K562 (cell line): ENCODE results near the gene ZNF273. TPM values are rescaled to one million over a fixed set of nuclear protein-coding genes. Genes with fewer than 3 reads are reported as not detected.

Experiments
- ATAC-seq: fragments of 200-7000 bp; cut with Tn5 transposase; 3 replicates; pipeline ENCODE4 v1.9.1; 2020; ENCODE audit warnings: moderate library complexity
- BruUV-seq: library from RNA; stranded (reverse); fragments of 400-500 nt; replicated peaks from 2 replicates; lab custom pipeline; 2021; lab: Mats Ljungman, UMichigan
- CTCF ChIA-PET: fragments of 300-600 bp; formaldehyde crosslinking; extraction: SDS; loops from one replicate; lab custom pipeline; 2021; ENCODE audit warnings: low intra/inter-chr PET ratio; lab: Yijun Ruan, JAX
- POLR2A ChIA-PET: fragments of 300-600, 350-650 bp; sonication (Branson Sonifier 250); formaldehyde crosslinking; extraction: SDS; loops from one replicate; lab custom pipeline; 2021; ENCODE audit warnings: antibody characterized with exemption, inconsistent platforms; lab: Yijun Ruan, JAX
- DNase-seq, 4 experiments: peaks; one replicate each; pipeline versions ENCODE4 v3.0.0 to v3.0.0-alpha.2; 2011 to 2018; ENCODE audit warnings: low spot score in 3 of 4, mixed read lengths in 3 of 4; ENCODE audit errors: extremely low read depth in 1 of 4
- FAIRE-seq: peaks from 2 replicates; lab custom pipeline; 2011; peaks lifted over from hg19 to GRCh38; lab: Jason Lieb, UNC
- H2AFZ ChIP-seq: 2 replicates; pipeline ENCODE4 v1.6.0; 2011; ENCODE audit warnings: low read depth, low read length, control low read depth, inconsistent platforms
- H3K27ac ChIP-seq: fragments of 200-600 bp; 3 replicates; pipeline ENCODE4 v1.8.0; 2011; ENCODE audit warnings: low read depth, mild to moderate bottlenecking, control low read depth, inconsistent platforms, low read length, moderate library complexity, mixed read lengths; ENCODE audit errors: extremely low read depth
- H3K27me3 ChIP-seq, 2 experiments: fragments of 300-600 bp in 1 of 2; 2 replicates in 1 of 2; 3 replicates in 1 of 2; pipeline versions ENCODE4 v1.6.0 to v1.8.0; 2011; ENCODE audit warnings: inconsistent platforms in 2 of 2, low read length in 2 of 2, mild to moderate bottlenecking in 1 of 2, mixed read lengths in 1 of 2, moderate library complexity in 1 of 2; ENCODE audit not compliant: control insufficient read depth in 2 of 2, insufficient read depth in 2 of 2
- H3K36me3 ChIP-seq: fragments of 300-600 bp; 3 replicates; pipeline ENCODE4 v1.8.0; 2011; ENCODE audit warnings: mild to moderate bottlenecking, low read length, inconsistent platforms; ENCODE audit not compliant: control insufficient read depth, insufficient read depth
- H3K4me1 ChIP-seq, 2 experiments: fragments of 200-600 bp in 1 of 2; replicated peaks in 1 of 2; 2 replicates in 1 of 2; 3 replicates in 1 of 2; pipeline versions ENCODE4 v1.5.1 to v1.8.0; 2011; ENCODE audit warnings: inconsistent platforms in 2 of 2, low read length in 2 of 2, mild to moderate bottlenecking in 1 of 2, mixed read lengths in 1 of 2, moderate library complexity in 1 of 2; ENCODE audit not compliant: control insufficient read depth in 2 of 2, insufficient read depth in 2 of 2
- H3K4me2 ChIP-seq: 2 replicates; pipeline ENCODE4 v1.6.1; 2011; ENCODE audit warnings: low read length, control low read depth, inconsistent platforms, mixed read lengths; ENCODE audit not compliant: insufficient read depth
- H3K4me3 ChIP-seq: fragments of 200-600 bp; sonication (generic), shearing (Covaris generic); 2 replicates; pipeline ENCODE4 v1.5.1; 2016; ENCODE audit warnings: control low read depth, inconsistent platforms
- H3K79me2 ChIP-seq: fragments of 200-600 bp; 3 replicates; pipeline ENCODE4 v1.8.0; 2011; ENCODE audit warnings: low read length, inconsistent platforms; ENCODE audit not compliant: control insufficient read depth, insufficient read depth
- H3K9ac ChIP-seq, 2 experiments: 2 replicates each; pipeline versions ENCODE4 v1.6.0 to v1.6.1; 2011; ENCODE audit warnings: low read depth in 2 of 2, low read length in 2 of 2, control low read depth in 1 of 2, inconsistent platforms in 1 of 2, mild to moderate bottlenecking in 1 of 2, mixed read lengths in 1 of 2; ENCODE audit not compliant: insufficient read depth in 1 of 2
- H3K9me1 ChIP-seq: one replicate; pipeline ENCODE4 v1.6.0; 2011; ENCODE audit warnings: inconsistent platforms, mild to moderate bottlenecking, low read length, moderate library complexity; ENCODE audit not compliant: control insufficient read depth, insufficient read depth
- H3K9me3 ChIP-seq: replicated peaks from 2 replicates; pipeline ENCODE4 v1.5.1; 2011; ENCODE audit warnings: low read depth, low read length, inconsistent platforms; ENCODE audit not compliant: control insufficient read depth, insufficient read depth
- H4K20me1 ChIP-seq: replicated peaks from 2 replicates; pipeline ENCODE4 v1.6.1; 2011; ENCODE audit warnings: low read length, inconsistent platforms, mixed read lengths; ENCODE audit not compliant: control insufficient read depth, insufficient read depth
- BRF1 ChIP-seq: IDR thresholded peaks from 3 replicates; pipeline ENCODE4 v1.6.1; 2011; ENCODE audit warnings: borderline replicate concordance, mild to moderate bottlenecking; ENCODE audit not compliant: insufficient read length; ENCODE audit errors: extremely low read depth
- CHD2 ChIP-seq: IDR thresholded peaks from 2 replicates; pipeline ENCODE4 v1.6.1; 2011; ENCODE audit warnings: low read depth, low read length
- CHD4 ChIP-seq: fragments of 200-600 bp; sonication (generic); IDR thresholded peaks from 3 replicates; pipeline ENCODE4 v1.6.1; 2012; ENCODE audit warnings: low read depth, mild to moderate bottlenecking, mixed read lengths, low read length, inconsistent platforms; ENCODE audit not compliant: insufficient read depth, insufficient replicate concordance, poor library complexity, severe bottlenecking
- ETS2 ChIP-seq: IDR thresholded peaks from 2 replicates; pipeline ENCODE4 v1.6.1; 2016; ENCODE audit warnings: borderline replicate concordance, missing genetic modification characterization, mild to moderate bottlenecking, moderate library complexity, missing compliant biosample characterization; ENCODE audit not compliant: poor library complexity, severe bottlenecking
- FOXJ3 ChIP-seq: sonication (generic); formaldehyde crosslinking; IDR thresholded peaks from 2 replicates; pipeline ENCODE4 v1.4.0; 2020; ENCODE audit warnings: mild to moderate bottlenecking, missing genetic modification reagents
- GATA2 ChIP-seq: sonication (generic); formaldehyde crosslinking; IDR thresholded peaks from 2 replicates; pipeline ENCODE4 v1.4.0; 2020; ENCODE audit warnings: mild to moderate bottlenecking, missing genetic modification reagents
- MAFG ChIP-seq: fragments of 450-650 bp; conservative IDR thresholded peaks from 2 replicates; pipeline ENCODE4 v1.6.1; 2016; ENCODE audit warnings: missing genetic modification characterization, missing compliant biosample characterization
- NRF1 ChIP-seq, 2 experiments: fragments of 450-650 bp; IDR thresholded peaks in 1 of 2; conservative IDR thresholded peaks in 1 of 2; 2 replicates each; pipeline ENCODE4 v1.6.1; 2014; ENCODE audit warnings: mild to moderate bottlenecking in 2 of 2
- PCBP1 ChIP-seq: fragments of 200-400 bp; formaldehyde crosslinking; IDR thresholded peaks from 2 replicates; pipeline ENCODE4 v1.6.1; 2018; ENCODE audit warnings: mild to moderate bottlenecking, low read depth, low read length; ENCODE audit not compliant: poor library complexity, severe bottlenecking
- TBL1XR1 ChIP-seq, 2 experiments: IDR thresholded peaks; 2 replicates each; pipeline ENCODE4 v1.6.1; 2012; ENCODE audit warnings: improper control_type of control experiment in 2 of 2, low read length in 2 of 2, mild to moderate bottlenecking in 1 of 2
- TEAD4 ChIP-seq, 2 experiments: sonication (generic) in 1 of 2; formaldehyde crosslinking in 1 of 2; IDR thresholded peaks; 2 replicates each; pipeline versions ENCODE4 v1.6.1 to v1.8.0; 2012 to 2022; ENCODE audit warnings: borderline replicate concordance in 1 of 2, inconsistent platforms in 1 of 2, low read length in 1 of 2, mild to moderate bottlenecking in 1 of 2, missing genetic modification reagents in 1 of 2
- ZBTB2 ChIP-seq: fragments of 450-650 bp; IDR thresholded peaks from 2 replicates; pipeline ENCODE4 v1.6.1; 2016; ENCODE audit warnings: antibody characterized with exemption
- WGBS: fragments of 100-300 bp; shearing (Covaris generic); methylation state at CpG from one replicate; pipeline ENCODE4 v1.1.6; 2016; ENCODE audit warnings: low coverage, mixed read lengths; ENCODE audit not compliant: insufficient coverage; ENCODE audit errors: missing lambda C conversion rate; 5-methylcytosine and 5-hydroxymethylcytosine counted together
- in situ Hi-C: fragments of 300-500 bp; cut with MboI; formaldehyde crosslinking; loops from 4 replicates; pipeline ENCODE4 v1.15.0; 2018; ENCODE audit warnings: inconsistent platforms, mixed read lengths
- intact Hi-C: fragments of 100-400 bp; cut with micrococcal nuclease; formaldehyde crosslinking; loops from 2 replicates; pipeline ENCODE4 v1.14.2; 2022
- polyA plus RNA-seq, 8 experiments: library from polyadenylated mRNA; depleted of rRNA in 4 of 8; stranded (reverse) in 5 of 8; unstranded in 3 of 8; fragments of >200 nt; fragmentation: Nextera tagmentation in 2 of 8; fragmentation: Illumina TruSeq in 1 of 8; extraction: Ambion mirVana in 2 of 8; extraction: Trizol in 1 of 8; gene quantifications; 2 replicates each; pipeline versions ENCODE4 v1.2.1 to v1.2.3, GENCODE V29; 2011 to 2014; ENCODE audit warnings: inconsistent platforms in 1 of 8, missing spikeins in 1 of 8
- total RNA-seq, 7 experiments: library from RNA; depleted of rRNA in 6 of 7; stranded (reverse); fragments of >200 nt in 6 of 7; fragmentation: Illumina TruSeq in 2 of 7; extraction: Trizol in 2 of 7; gene quantifications; 2 replicates each; pipeline versions ENCODE4 v1.2.1 to v1.2.3, GENCODE V29; 2011 to 2021; ENCODE audit warnings: low replicate concordance in 1 of 7

ZNF273 gene
- total and polyA plus RNA-seq, 9 of the 15 experiments (the other 6 are each of a cell fraction or from before 2014, with no cell fraction given) = 13.3 to 37.0 (median 20.7) TPM

- Histone ChIP-seq H3K9ac (no peak overlapping the region), H3K4me1 (peaks cover 0 to 11% of the 10 kb centered on the region in 2 experiments; a peak in 2 of 5 replicates), H3K4me3 (no peak overlapping the region), H3K36me3 (no peaks in the 10 kb centered on the region), H3K79me2 (no peaks in the 10 kb centered on the region), H3K9me1 (no peaks in the 10 kb centered on the region), H3K27me3 (no peaks in the 10 kb centered on the region; a peak in 1 of 5 replicates), H3K9me3 (peaks cover 40% of the 10 kb centered on the region), H2AFZ (no peak overlapping the region), H4K20me1 (no peaks in the 10 kb centered on the region), H3K27ac (no peak overlapping the region), H3K4me2 (no peak overlapping the region)
- FAIRE-seq = no peak
- TF ChIP-seq FOXJ3 (CRISPR knock-in tag) (no peak), TEAD4 (IDR thresholded peaks at IDR 0.05; ENCODE audit: low read length) (no peak), TEAD4 (CRISPR knock-in tag; IDR thresholded peaks at IDR 0.05; ENCODE audit: borderline replicate concordance) (no peak), MAFG (tag) (no peak), NRF1 (conservative IDR thresholded peaks at IDR 0.05 in 1 of 2, IDR thresholded peaks at IDR 0.05 in 1 of 2) (no peak), GATA2 (no peak), CHD4 (no peak), PCBP1 (no peak), ETS2 (tag) (no peak), BRF1 (no peak), ZBTB2 (no peak), CHD2 (no peak), TBL1XR1 (IDR thresholded peaks at IDR 0.05; ENCODE audit: low read length in 2 of 2) (no peak)
- ChIA-PET POLR2A (no interaction called here), CTCF (no interaction called here)
- WGBS = 63% methylated on average over 38 of the region's 38 CpGs
- no peak for DNase-seq
- ATAC-seq = no peak
- BruUV-seq = no TSS peak
- intact Hi-C loops (no loop called here), in situ Hi-C loops (no loop called here)
These were observed 22.5 kb upstream of the ZNF273 start for GRCh38 chr7:64880322-64881297.
